MCF 10A (cell line): ENCODE data around the gene HPN. TPM values are rescaled to one million over a fixed set of nuclear protein-coding genes. Genes with fewer than 3 reads are reported as not detected.

Source experiments
- BruUV-seq: library from RNA; stranded (reverse); fragments of 400-500 nt; replicated peaks from 2 replicates; lab custom pipeline; 2021; lab: Mats Ljungman, UMichigan
- CTCF ChIA-PET: fragments of 300-600 bp; sonication (Branson Sonifier 250); formaldehyde crosslinking; extraction: SDS; loops from one replicate; lab custom pipeline; 2021; ENCODE audit warnings: antibody characterized with exemption, inconsistent platforms; lab: Yijun Ruan, JAX
- POLR2A ChIA-PET: fragments of 300-600, 350-650 bp; sonication (Branson Sonifier 250); formaldehyde crosslinking; extraction: SDS; loops from one replicate; lab custom pipeline; 2020; ENCODE audit warnings: antibody characterized with exemption, inconsistent platforms; lab: Yijun Ruan, JAX
- DNase-seq: peaks from one replicate; pipeline ENCODE4 v3.0.0-alpha.2; 2018; ENCODE audit not compliant: unreplicated experiment
- H3K27ac Mint-ChIP-seq: one replicate; pipeline ENCODE4 v1.8.0; 2022; ENCODE audit warnings: mild to moderate bottlenecking, low read depth, mixed read lengths; ENCODE audit not compliant: unreplicated experiment
- H3K27me3 Mint-ChIP-seq: one replicate; pipeline ENCODE4 v1.8.0; 2022; ENCODE audit warnings: mixed read lengths; ENCODE audit not compliant: insufficient read depth, unreplicated experiment
- H3K36me3 Mint-ChIP-seq: one replicate; pipeline ENCODE4 v1.8.0; 2022; ENCODE audit warnings: mild to moderate bottlenecking, moderate library complexity, mixed read lengths; ENCODE audit not compliant: insufficient read depth, unreplicated experiment
- H3K4me1 Mint-ChIP-seq: one replicate; pipeline ENCODE4 v1.8.0; 2022; ENCODE audit warnings: mixed read lengths; ENCODE audit not compliant: insufficient read depth, unreplicated experiment
- H3K4me3 Mint-ChIP-seq: one replicate; pipeline ENCODE4 v1.8.0; 2022; ENCODE audit warnings: mild to moderate bottlenecking, moderate library complexity, mixed read lengths; ENCODE audit not compliant: unreplicated experiment
- H3K9me3 Mint-ChIP-seq: one replicate; pipeline ENCODE4 v1.8.0; 2022; ENCODE audit warnings: mixed read lengths; ENCODE audit not compliant: unreplicated experiment
- intact Hi-C: fragments of 100-400 bp; cut with micrococcal nuclease; formaldehyde crosslinking; loops from 2 replicates; pipeline ENCODE4 v1.14.1; 2022
- total RNA-seq: library from RNA; stranded (reverse); gene quantifications from 2 replicates; pipeline ENCODE4 v1.2.3, GENCODE V29; 2022
- TF ChIP-seq, protein P1 (sequence below): fragments of 200-600 bp; IDR thresholded peaks from one replicate; pipeline ENCODE4 v1.8.0; 2022; ENCODE audit warnings: antibody characterized with exemption, mild to moderate bottlenecking; ENCODE audit not compliant: unreplicated experiment

Gene HPN
- total RNA-seq, 1 experiment from 2014 or later = not detected

DNA sequence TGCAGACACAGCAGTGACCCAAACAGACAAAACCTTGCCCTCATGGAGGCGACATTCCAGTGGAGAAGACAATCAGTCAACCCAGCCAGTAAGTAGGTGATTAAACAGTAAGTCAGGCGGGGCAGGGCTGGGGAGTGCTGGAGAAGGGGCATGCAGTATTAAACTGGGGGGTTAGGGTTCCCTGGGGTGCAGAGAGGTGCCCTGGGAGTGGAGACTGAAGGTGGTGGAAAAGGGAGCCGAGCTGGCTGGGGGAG, 42.9 kb downstream of the HPN start:
- Mint-ChIP-seq H3K27me3 (peaks cover 3% of the 10 kb centered on the region), H3K4me1 (peaks cover 5% of the 10 kb centered on the region), H3K27ac (no peak overlapping the region), H3K36me3 (no peaks in the 10 kb centered on the region), H3K9me3 (no peaks in the 10 kb centered on the region), H3K4me3 (no peak overlapping the region)
- TF ChIP-seq, protein P1, sequence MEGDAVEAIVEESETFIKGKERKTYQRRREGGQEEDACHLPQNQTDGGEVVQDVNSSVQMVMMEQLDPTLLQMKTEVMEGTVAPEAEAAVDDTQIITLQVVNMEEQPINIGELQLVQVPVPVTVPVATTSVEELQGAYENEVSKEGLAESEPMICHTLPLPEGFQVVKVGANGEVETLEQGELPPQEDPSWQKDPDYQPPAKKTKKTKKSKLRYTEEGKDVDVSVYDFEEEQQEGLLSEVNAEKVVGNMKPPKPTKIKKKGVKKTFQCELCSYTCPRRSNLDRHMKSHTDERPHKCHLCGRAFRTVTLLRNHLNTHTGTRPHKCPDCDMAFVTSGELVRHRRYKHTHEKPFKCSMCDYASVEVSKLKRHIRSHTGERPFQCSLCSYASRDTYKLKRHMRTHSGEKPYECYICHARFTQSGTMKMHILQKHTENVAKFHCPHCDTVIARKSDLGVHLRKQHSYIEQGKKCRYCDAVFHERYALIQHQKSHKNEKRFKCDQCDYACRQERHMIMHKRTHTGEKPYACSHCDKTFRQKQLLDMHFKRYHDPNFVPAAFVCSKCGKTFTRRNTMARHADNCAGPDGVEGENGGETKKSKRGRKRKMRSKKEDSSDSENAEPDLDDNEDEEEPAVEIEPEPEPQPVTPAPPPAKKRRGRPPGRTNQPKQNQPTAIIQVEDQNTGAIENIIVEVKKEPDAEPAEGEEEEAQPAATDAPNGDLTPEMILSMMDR = no peak
- ChIA-PET CTCF (interaction anchor here (0.7 to 1.6 kb wide), 2 partner anchors 40 to 83 kb away, joined by 4 to 5 read pairs; no protein-coding TSS in a partner anchor), POLR2A (no interaction called here)
- intact Hi-C loops = loop anchor here (10.0 kb wide), 1 partner anchor 110 kb away; no protein-coding TSS in a partner anchor
- DNase-seq = no peak
- BruUV-seq = no TSS peak

- no peaks in the 10 kb centered on the region for H3K9me3 Mint-ChIP-seq
- H3K27ac Mint-ChIP-seq = no peak overlapping the region
- peaks cover 5% of the 10 kb centered on the region for H3K4me1 Mint-ChIP-seq
- BruUV-seq = no TSS peak
- ChIA-PET POLR2A (interaction anchor here (0.9 to 2.1 kb wide), 2 partner anchors 10 to 39 kb away, joined by 4 to 6 read pairs; no protein-coding TSS in a partner anchor), CTCF (interaction anchor here (0.9 to 4.7 kb wide), 6 partner anchors 19 to 57 kb away, joined by 3 to 25 read pairs (median 3); no protein-coding TSS in a partner anchor)
- TF ChIP-seq, protein P1 = no peak
- H3K27me3 Mint-ChIP-seq = no peaks in the 10 kb centered on the region
- no peak for DNase-seq
- H3K4me3 Mint-ChIP-seq = no peak overlapping the region
- no peaks in the 10 kb centered on the region for H3K36me3 Mint-ChIP-seq
- intact Hi-C loops = loop anchor here (10.0 kb wide), 1 partner anchor 111 kb away; no protein-coding TSS in a partner anchor
Observed at GRCh38 chr19:35085947-35086346, 44.4 kb downstream of the HPN start.

- ChIA-PET CTCF (interaction anchor here (0.9 to 4.7 kb wide), 5 partner anchors 19 to 114 kb away, joined by 3 to 25 read pairs (median 3); no protein-coding TSS in a partner anchor), POLR2A (interaction anchor here (1.1 to 2.1 kb wide), 2 partner anchors 10 to 29 kb away, joined by 3 to 6 read pairs; partner anchors contain the start of gene FXYD3)
- H3K4me1 Mint-ChIP-seq = peaks cover 5% of the 10 kb centered on the region
- H3K27ac Mint-ChIP-seq = no peak overlapping the region
- no peak overlapping the region for H3K4me3 Mint-ChIP-seq
- DNase-seq = no peak
- H3K9me3 Mint-ChIP-seq = no peaks in the 10 kb centered on the region
- H3K27me3 Mint-ChIP-seq = no peaks in the 10 kb centered on the region
- intact Hi-C loops = loop anchor here (10.0 kb wide), 1 partner anchor 112 kb away; no protein-coding TSS in a partner anchor
- no peaks in the 10 kb centered on the region for H3K36me3 Mint-ChIP-seq
- BruUV-seq = no TSS peak
- TF ChIP-seq, protein P1 = no peak
Observed at GRCh38 chr19:35086455-35086854, 44.9 kb downstream of the HPN start.

GRCh38 chr19:35087393-35087792, 45.9 kb downstream of the HPN start:
- H3K36me3 Mint-ChIP-seq = no peaks in the 10 kb centered on the region
- no peak overlapping the region for H3K4me3 Mint-ChIP-seq
- ChIA-PET CTCF (interaction anchor here (0.6 to 4.7 kb wide), 7 partner anchors 18 to 115 kb away, joined by 3 to 25 read pairs (median 3); no protein-coding TSS in a partner anchor), POLR2A (interaction anchor here (0.6 to 1.1 kb wide), 3 partner anchors 28 to 50 kb away, joined by 3 to 4 read pairs (median 3); partner anchors contain the start of gene FXYD3)
- intact Hi-C loops = loop anchor here (10.0 kb wide), 1 partner anchor 113 kb away; no protein-coding TSS in a partner anchor
- BruUV-seq = no TSS peak
- H3K27ac Mint-ChIP-seq = no peak overlapping the region
- H3K27me3 Mint-ChIP-seq = no peaks in the 10 kb centered on the region
- peaks cover 5% of the 10 kb centered on the region for H3K4me1 Mint-ChIP-seq
- no peaks in the 10 kb centered on the region for H3K9me3 Mint-ChIP-seq
- TF ChIP-seq, protein P1 = no peak
- no peak for DNase-seq
